Activated B cell treated with CpG ODN at 0.5 μM for 24 hours (primary cell): ENCODE results near the gene SND1. TPM values are rescaled to one million over a fixed set of nuclear protein-coding genes. Genes with fewer than 3 reads are reported as not detected.

ENCODE experiments used
- ATAC-seq: fragments of 200-7000 bp; cut with Tn5 transposase; one replicate; pipeline ENCODE4 v1.10.0; 2021; ENCODE audit warnings: low read depth, mild to moderate bottlenecking, moderate library complexity
- CTCF ChIA-PET: fragments of 350-600 bp; sonication (Branson Sonifier 250); formaldehyde crosslinking; loops from one replicate; lab custom pipeline; 2021; ENCODE audit warnings: antibody characterized with exemption; lab: Charles Lee
- POLR2A ChIA-PET: fragments of 350-600 bp; sonication (Branson Sonifier 250); formaldehyde crosslinking; loops from one replicate; lab custom pipeline; 2021; ENCODE audit warnings: antibody characterized with exemption; lab: Charles Lee
- DNase-seq: peaks from one replicate; pipeline ENCODE4 v3.0.0; 2022
- H3K27ac Mint-ChIP-seq: one replicate; pipeline ENCODE4 v1.8.0; 2020; ENCODE audit warnings: mixed read lengths
- H3K27me3 Mint-ChIP-seq: one replicate; pipeline ENCODE4 v1.8.0; 2021; ENCODE audit warnings: mixed read lengths
- H3K36me3 Mint-ChIP-seq: one replicate; pipeline ENCODE4 v1.8.0; 2021; ENCODE audit warnings: low read depth, mixed read lengths
- H3K4me1 Mint-ChIP-seq: one replicate; pipeline ENCODE4 v1.8.0; 2021; ENCODE audit warnings: mixed read lengths
- H3K4me3 Mint-ChIP-seq: one replicate; pipeline ENCODE4 v1.8.0; 2020; ENCODE audit warnings: mild to moderate bottlenecking, mixed read lengths
- H3K9me3 Mint-ChIP-seq: one replicate; pipeline ENCODE4 v1.8.0; 2020; ENCODE audit warnings: mixed read lengths
- intact Hi-C: fragments of 100-400 bp; cut with micrococcal nuclease; formaldehyde crosslinking; loops from one replicate; pipeline ENCODE4 v1.15.1; 2024
- total RNA-seq: library from RNA; stranded (reverse); gene quantifications from 2 replicates; pipeline ENCODE4 v1.2.3, GENCODE V29; 2022
- TF ChIP-seq, protein P1 (sequence below): fragments of 200-600 bp; IDR thresholded peaks from one replicate; pipeline ENCODE4 v1.8.0; 2022; ENCODE audit warnings: antibody characterized with exemption, mild to moderate bottlenecking

The SND1 gene
- total RNA-seq, 1 donor from 2014 or later, result 215 TPM

DNA sequence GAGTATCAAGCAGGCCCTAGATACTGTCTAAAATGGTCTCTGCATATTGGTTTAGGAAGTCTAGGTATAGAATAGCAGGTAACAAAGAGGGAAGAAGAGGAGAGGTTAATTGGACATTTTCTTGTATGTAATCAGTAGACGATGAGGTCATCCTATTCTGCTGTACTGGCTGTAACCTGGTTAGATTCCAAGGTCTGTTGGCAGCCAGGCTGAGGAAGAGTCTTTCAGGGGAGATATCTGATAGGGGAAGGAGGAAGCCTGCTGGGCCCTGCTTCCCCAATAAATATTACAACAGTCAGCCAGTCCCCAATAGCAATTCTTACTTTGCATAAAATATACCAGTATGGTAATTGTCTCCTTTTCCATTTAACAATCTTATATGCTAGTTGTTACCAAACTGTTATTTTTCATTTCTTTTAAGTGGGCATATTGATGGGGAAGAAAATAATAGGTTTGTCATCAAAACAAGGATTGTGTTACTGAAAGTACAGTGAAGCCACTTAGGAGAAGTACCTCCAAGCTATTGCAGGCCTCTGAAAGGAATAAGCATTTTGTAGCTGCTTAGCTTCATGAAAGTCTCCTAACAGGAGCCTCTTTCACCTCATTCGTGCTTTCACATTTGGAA, 192.8 kb downstream of the SND1 start:
- peaks cover 49% of the 10 kb centered on the region for H3K36me3 Mint-ChIP-seq
- ATAC-seq (no peak), DNase-seq (no peak)
- no peak overlapping the region for H3K4me3 Mint-ChIP-seq
- peaks cover 13% of the 10 kb centered on the region for H3K4me1 Mint-ChIP-seq
- intact Hi-C loops, result no loop called here
- H3K27ac Mint-ChIP-seq, result no peak overlapping the region
- no peaks in the 10 kb centered on the region for H3K27me3 Mint-ChIP-seq
- TF ChIP-seq, protein P1, sequence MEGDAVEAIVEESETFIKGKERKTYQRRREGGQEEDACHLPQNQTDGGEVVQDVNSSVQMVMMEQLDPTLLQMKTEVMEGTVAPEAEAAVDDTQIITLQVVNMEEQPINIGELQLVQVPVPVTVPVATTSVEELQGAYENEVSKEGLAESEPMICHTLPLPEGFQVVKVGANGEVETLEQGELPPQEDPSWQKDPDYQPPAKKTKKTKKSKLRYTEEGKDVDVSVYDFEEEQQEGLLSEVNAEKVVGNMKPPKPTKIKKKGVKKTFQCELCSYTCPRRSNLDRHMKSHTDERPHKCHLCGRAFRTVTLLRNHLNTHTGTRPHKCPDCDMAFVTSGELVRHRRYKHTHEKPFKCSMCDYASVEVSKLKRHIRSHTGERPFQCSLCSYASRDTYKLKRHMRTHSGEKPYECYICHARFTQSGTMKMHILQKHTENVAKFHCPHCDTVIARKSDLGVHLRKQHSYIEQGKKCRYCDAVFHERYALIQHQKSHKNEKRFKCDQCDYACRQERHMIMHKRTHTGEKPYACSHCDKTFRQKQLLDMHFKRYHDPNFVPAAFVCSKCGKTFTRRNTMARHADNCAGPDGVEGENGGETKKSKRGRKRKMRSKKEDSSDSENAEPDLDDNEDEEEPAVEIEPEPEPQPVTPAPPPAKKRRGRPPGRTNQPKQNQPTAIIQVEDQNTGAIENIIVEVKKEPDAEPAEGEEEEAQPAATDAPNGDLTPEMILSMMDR, result no peak
- ChIA-PET CTCF (no interaction called here), POLR2A (no interaction called here)
- H3K9me3 Mint-ChIP-seq, result no peaks in the 10 kb centered on the region

DNA sequence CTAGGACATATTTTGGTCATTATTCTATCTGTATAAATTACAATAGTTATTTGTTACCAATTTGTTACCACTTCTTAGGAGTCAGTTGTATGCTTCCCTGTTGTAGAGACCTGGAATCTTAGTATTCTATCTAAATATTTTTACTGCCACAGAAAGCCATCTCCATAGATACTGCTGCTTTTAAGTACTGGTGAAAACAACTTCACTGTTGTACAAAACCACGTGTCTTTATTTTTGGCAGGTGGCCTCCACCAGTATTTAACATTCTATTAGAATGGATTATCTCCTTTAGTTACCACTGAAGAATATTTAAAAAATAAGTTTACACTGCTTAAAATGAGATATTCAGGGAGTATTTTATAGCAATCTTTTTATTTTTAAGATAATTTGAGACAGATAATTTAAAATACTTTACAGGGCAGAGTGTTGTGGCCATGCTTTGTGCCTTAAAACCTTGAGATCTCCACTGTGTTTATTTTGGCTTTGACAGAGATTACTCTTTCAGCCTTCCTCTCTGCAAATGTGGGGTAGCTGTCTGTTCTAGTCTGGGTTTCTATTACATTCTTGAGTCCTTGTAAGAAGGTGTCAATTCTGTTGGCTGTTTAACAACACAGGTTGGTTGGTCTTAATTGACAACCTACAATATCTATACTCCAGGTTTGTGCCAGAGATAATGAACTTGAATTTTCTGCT, 193.7 kb downstream of the SND1 start:
- H3K36me3 Mint-ChIP-seq, result peaks cover 53% of the 10 kb centered on the region
- no peak for DNase-seq
- POLR2A ChIA-PET, result no interaction called here

GRCh38 chr7:127847641-127848040, 195.6 kb downstream of the SND1 start:
- ChIA-PET POLR2A (no interaction called here), CTCF (no interaction called here)
- no peak for DNase-seq
- H3K4me3 Mint-ChIP-seq, result no peak overlapping the region
- H3K27me3 Mint-ChIP-seq, result no peaks in the 10 kb centered on the region
- no peaks in the 10 kb centered on the region for H3K9me3 Mint-ChIP-seq
- TF ChIP-seq, protein P1, result no peak
- no peak for ATAC-seq
- peaks cover 13% of the 10 kb centered on the region for H3K4me1 Mint-ChIP-seq
- intact Hi-C loops, result no loop called here
- H3K36me3 Mint-ChIP-seq, result peaks cover 53% of the 10 kb centered on the region
- no peak overlapping the region for H3K27ac Mint-ChIP-seq

More for the DNA sequence above, 193.7 kb downstream of the SND1 start:
- no peak for ATAC-seq
- Mint-ChIP-seq H3K4me1 (peaks cover 13% of the 10 kb centered on the region), H3K27ac (no peak overlapping the region), H3K9me3 (no peaks in the 10 kb centered on the region), H3K27me3 (no peaks in the 10 kb centered on the region), H3K4me3 (no peak overlapping the region)
- intact Hi-C loops, result no loop called here
- CTCF ChIA-PET, result no interaction called here
- TF ChIP-seq, protein P1, result no peak

GRCh38 chr7:127848241-127848640, 196.2 kb downstream of the SND1 start:
- DNase-seq (no peak), ATAC-seq (no peak)
- CTCF ChIA-PET, result no interaction called here
- Mint-ChIP-seq H3K27me3 (no peaks in the 10 kb centered on the region), H3K27ac (no peak overlapping the region), H3K4me3 (no peak overlapping the region), H3K36me3 (peaks cover 47% of the 10 kb centered on the region), H3K4me1 (peaks cover 16% of the 10 kb centered on the region), H3K9me3 (no peaks in the 10 kb centered on the region)
- POLR2A ChIA-PET, result no interaction called here
- TF ChIP-seq, protein P1, result no peak
- intact Hi-C loops, result no loop called here

GRCh38 chr7:127850195-127850594, 198.2 kb downstream of the SND1 start:
- H3K27me3 Mint-ChIP-seq, result no peaks in the 10 kb centered on the region
- ATAC-seq, result no peak
- H3K9me3 Mint-ChIP-seq, result no peaks in the 10 kb centered on the region
- ChIA-PET CTCF (no interaction called here), POLR2A (no interaction called here)
- no peak for DNase-seq
- intact Hi-C loops, result no loop called here
- TF ChIP-seq, protein P1, result no peak
- H3K4me3 Mint-ChIP-seq, result no peak overlapping the region
- peaks cover 38% of the 10 kb centered on the region for H3K36me3 Mint-ChIP-seq
- no peak overlapping the region for H3K27ac Mint-ChIP-seq
- peaks cover 16% of the 10 kb centered on the region for H3K4me1 Mint-ChIP-seq
